GM12878 (cell line): ENCODE measurements around the gene EEF2KMT. TPM values are rescaled to one million over a fixed set of nuclear protein-coding genes. Genes with fewer than 3 reads are reported as not detected.
"Not testable (repeated sequence)": the region's sequence is repeated elsewhere in the genome, so short reads cannot be mapped to it uniquely, and the experiment has no call there.

Source experiments
- ATAC-seq: fragments of 200-7000 bp; cut with Tn5 transposase; 3 replicates; pipeline ENCODE4 v1.9.1; 2020; ENCODE audit warnings: mild to moderate bottlenecking, moderate library complexity
- BruUV-seq: library from RNA; stranded (reverse); fragments of 400-500 nt; replicated peaks from 2 replicates; lab custom pipeline; 2021; lab: Mats Ljungman, UMichigan
- CTCF ChIA-PET: fragments of 300-600 bp; sonication (Branson Sonifier 250); formaldehyde crosslinking; extraction: SDS; loops from one replicate; lab custom pipeline; 2021; ENCODE audit warnings: inconsistent platforms; lab: Yijun Ruan, JAX
- POLR2A ChIA-PET: fragments of 350-600 bp; formaldehyde crosslinking; extraction: SDS; loops from one replicate; lab custom pipeline; 2021; ENCODE audit warnings: inconsistent platforms; lab: Charles Lee
- RAD21 ChIA-PET: fragments of 300-600 bp; sonication (Branson Sonifier 250); formaldehyde crosslinking; loops from one replicate; lab custom pipeline; 2023; ENCODE audit warnings: antibody characterized with exemption; ENCODE audit not compliant: unreplicated experiment; lab: Charles Lee
- SMC1A ChIA-PET: fragments of 300-600 bp; sonication (Branson Sonifier 250); formaldehyde crosslinking; loops from one replicate; lab custom pipeline; 2023; ENCODE audit not compliant: unreplicated experiment, uncharacterized antibody; lab: Charles Lee
- DNase-seq: peaks from one replicate; pipeline ENCODE4 v3.0.0-alpha.2; 2011; ENCODE audit warnings: low read depth, low spot score
- FAIRE-seq: peaks from 3 replicates; lab custom pipeline; 2011; peaks lifted over from hg19 to GRCh38; lab: Jason Lieb, UNC
- H2AFZ ChIP-seq: 2 replicates; pipeline ENCODE4 v1.6.0; 2011; ENCODE audit warnings: low read depth, low read length, control low read depth; ENCODE audit not compliant: control insufficient read depth
- H3K27ac ChIP-seq: 2 replicates; pipeline ENCODE4 v1.5.1; 2011; ENCODE audit warnings: control low read depth; ENCODE audit not compliant: control insufficient read depth, insufficient read depth
- H3K27me3 ChIP-seq, 2 experiments: replicated peaks in 1 of 2; 2 replicates each; pipeline versions ENCODE4 v1.6.0 to v1.6.1; 2011; ENCODE audit warnings: low read length in 1 of 2; ENCODE audit not compliant: control insufficient read depth in 2 of 2, insufficient read depth in 2 of 2
- H3K36me3 ChIP-seq, 2 experiments: 2 replicates each; pipeline ENCODE4 v1.5.1; 2011; ENCODE audit warnings: low read length in 1 of 2; ENCODE audit not compliant: control insufficient read depth in 2 of 2, insufficient read depth in 2 of 2
- H3K4me1 ChIP-seq: 2 replicates; pipeline ENCODE4 v1.6.1; 2011; ENCODE audit warnings: mild to moderate bottlenecking, low read length, moderate library complexity, mixed read lengths; ENCODE audit not compliant: control insufficient read depth, insufficient read depth
- H3K4me2 ChIP-seq: 2 replicates; pipeline ENCODE4 v1.6.0; 2011; ENCODE audit warnings: control low read depth; ENCODE audit not compliant: control insufficient read depth, insufficient read depth
- H3K4me3 ChIP-seq: fragments of 200-600 bp; sonication (generic); 2 replicates; pipeline ENCODE4 v1.5.1; 2016
- H3K79me2 ChIP-seq: 2 replicates; pipeline ENCODE4 v1.6.0; 2011; ENCODE audit warnings: low read length; ENCODE audit not compliant: control insufficient read depth, insufficient read depth
- H3K9ac ChIP-seq: 2 replicates; pipeline ENCODE4 v1.8.0; 2011; ENCODE audit warnings: low read length, control low read depth, mixed read lengths; ENCODE audit not compliant: control insufficient read depth, insufficient read depth
- H3K9me3 ChIP-seq: replicated peaks from 3 replicates; pipeline ENCODE4 v1.5.1; 2011; ENCODE audit warnings: mild to moderate bottlenecking, low read length; ENCODE audit not compliant: control insufficient read depth, insufficient read depth
- H4K20me1 ChIP-seq: 2 replicates; pipeline ENCODE4 v1.6.0; 2011; ENCODE audit not compliant: control insufficient read depth, insufficient read depth
- EED ChIP-seq: sonication (generic); IDR thresholded peaks from 2 replicates; pipeline ENCODE4 v1.6.1; 2016; ENCODE audit warnings: antibody characterized with exemption, low read depth
- EGR1 ChIP-seq, 2 experiments: IDR thresholded peaks; 1 replicate in 1 of 2; 2 replicates in 1 of 2; pipeline ENCODE4 v1.6.1; 2011 to 2012; ENCODE audit warnings: low read depth in 2 of 2, low read length in 2 of 2, borderline replicate concordance in 1 of 2, mild to moderate bottlenecking in 1 of 2, moderate library complexity in 1 of 2
- HDGF ChIP-seq: fragments of 450-650 bp; IDR thresholded peaks from 2 replicates; pipeline ENCODE4 v1.6.1; 2016; ENCODE audit warnings: antibody characterized with exemption
- IKZF2 ChIP-seq, 2 experiments: fragments of 450-650 bp; IDR thresholded peaks; 2 replicates each; pipeline ENCODE4 v1.6.1; 2017; ENCODE audit warnings: mild to moderate bottlenecking in 2 of 2, moderate library complexity in 2 of 2
- MEF2B ChIP-seq: fragments of 450-650 bp; IDR thresholded peaks from 2 replicates; pipeline ENCODE4 v1.6.1; 2018; ENCODE audit warnings: mild to moderate bottlenecking, moderate library complexity; ENCODE audit not compliant: partially characterized antibody, poor library complexity, severe bottlenecking
- POLR2A ChIP-seq: IDR thresholded peaks from 2 replicates; pipeline ENCODE4 v1.6.1; 2011; ENCODE audit warnings: low read depth, mild to moderate bottlenecking, low read length
- RELA ChIP-seq: fragments of 450-650 bp; IDR thresholded peaks from 2 replicates; pipeline ENCODE4 v1.8.0; 2014; ENCODE audit warnings: borderline replicate concordance; ENCODE audit not compliant: partially characterized antibody
- WGBS: methylation state at CpG from one replicate; pipeline ENCODE4 v1.1.6; 2016; ENCODE audit warnings: low lambda C conversion rate; ENCODE audit not compliant: insufficient replicate concordance, insufficient coverage; ENCODE audit errors: missing lambda C conversion rate; 5-methylcytosine and 5-hydroxymethylcytosine counted together
- in situ Hi-C: fragments of 300-500 bp; cut with MboI; formaldehyde crosslinking; loops from 9 replicates; pipeline ENCODE4 v1.14.3; 2018; ENCODE audit warnings: mixed read lengths
- intact Hi-C: fragments of 100-400 bp; cut with micrococcal nuclease; formaldehyde crosslinking; loops from one replicate; pipeline ENCODE4 v1.14.2; 2022; ENCODE audit not compliant: unreplicated experiment
- polyA plus RNA-seq, 11 experiments: library from polyadenylated mRNA; depleted of rRNA in 4 of 11; unstranded in 6 of 11; stranded (reverse) in 5 of 11; fragments of >200 nt; fragmentation: Nextera tagmentation in 4 of 11; fragmentation: Illumina TruSeq in 1 of 11; extraction: Ambion mirVana in 4 of 11; extraction: Trizol in 1 of 11; gene quantifications; 1 replicate in 1 of 11; 2 replicates in 10 of 11; pipeline versions ENCODE4 v1.2.1 to v1.2.3, GENCODE V29; 2011 to 2016; ENCODE audit warnings: inconsistent platforms in 2 of 11, missing spikeins in 2 of 11, low read depth in 1 of 11
- total RNA-seq, 4 experiments: library from RNA; depleted of rRNA in 3 of 4; stranded (reverse); fragments of >200 nt in 3 of 4; fragmentation: Illumina TruSeq in 1 of 4; extraction: Trizol in 1 of 4; gene quantifications; 2 replicates each; pipeline versions ENCODE4 v1.2.1 to v1.2.3, GENCODE V29; 2013 to 2021
- TF ChIP-seq, protein P1 (sequence below), 3 experiments: IDR thresholded peaks in 2 of 3; conservative IDR thresholded peaks in 1 of 3; 2 replicates each; pipeline ENCODE4 v1.5.1; 2011; ENCODE audit warnings: low read depth in 3 of 3, low read length in 3 of 3, mild to moderate bottlenecking in 3 of 3, control low read depth in 2 of 3, moderate library complexity in 2 of 3, inconsistent platforms in 1 of 3, mixed read lengths in 1 of 3; ENCODE audit not compliant: control insufficient read depth in 2 of 3, insufficient read depth in 1 of 3; ENCODE audit errors: extremely low read depth in 1 of 3
- TF ChIP-seq, protein P2 (sequence below): fragments of 450-650 bp; conservative IDR thresholded peaks from 2 replicates; pipeline ENCODE4 v1.6.1; 2017; ENCODE audit warnings: mild to moderate bottlenecking, moderate library complexity

Gene EEF2KMT
- total and polyA plus RNA-seq, 10 of the 15 experiments (the other 5 are each of a cell fraction or from before 2014, with no cell fraction given): 3.8 to 28.1 (median 14.3) TPM

DNA sequence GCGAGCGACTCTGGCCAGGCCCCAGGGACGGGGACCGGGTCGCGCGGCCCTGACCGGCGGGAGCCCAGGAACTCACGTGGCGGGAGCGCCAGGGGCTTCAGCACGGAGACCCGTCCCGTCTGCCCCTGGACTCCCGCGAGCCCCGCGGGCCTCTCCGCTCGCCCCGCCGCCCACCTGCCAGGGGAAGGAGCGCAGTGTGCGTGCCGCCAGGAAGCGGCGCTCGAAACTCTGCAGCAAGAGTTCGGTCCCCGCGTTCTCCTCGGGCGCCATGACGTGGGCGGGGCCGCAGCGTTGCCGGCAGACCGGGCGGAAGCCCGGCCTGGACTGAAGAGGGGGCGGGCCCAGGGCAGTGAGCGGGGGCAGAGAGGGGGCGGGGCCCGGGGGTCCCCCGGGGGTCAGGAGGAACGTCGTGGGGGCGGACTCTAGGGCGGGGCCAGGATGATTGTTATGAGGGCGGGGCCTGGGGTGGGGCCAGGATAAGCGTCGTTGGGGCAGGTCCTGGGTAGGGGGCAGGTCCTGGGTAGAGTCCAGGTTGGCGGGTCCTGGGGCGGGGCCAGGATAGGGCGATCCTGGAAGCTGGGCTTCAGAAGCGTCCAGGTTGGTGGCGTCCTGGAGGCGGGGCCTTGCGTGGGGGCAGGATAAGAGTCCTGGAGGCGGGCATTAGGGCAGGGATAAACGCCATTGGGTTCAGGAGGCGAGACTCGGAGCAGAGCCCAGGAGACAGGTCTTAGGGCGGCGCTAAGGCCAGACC, at the start of gene EEF2KMT (continued):
- peak; percentile 44 for TF ChIP-seq RELA
- peak; percentile 61; the same call in 1 of the 2 replicates for TF ChIP-seq POLR2A
- peak; percentile 95; the same call in 1 of the 2 replicates for TF ChIP-seq HDGF
- peak in 1 of 2 experiments; percentile 52; a peak in 2 of 4 replicates for TF ChIP-seq IKZF2 (IDR thresholded peaks at IDR 0.05)
- TF ChIP-seq, protein P1, sequence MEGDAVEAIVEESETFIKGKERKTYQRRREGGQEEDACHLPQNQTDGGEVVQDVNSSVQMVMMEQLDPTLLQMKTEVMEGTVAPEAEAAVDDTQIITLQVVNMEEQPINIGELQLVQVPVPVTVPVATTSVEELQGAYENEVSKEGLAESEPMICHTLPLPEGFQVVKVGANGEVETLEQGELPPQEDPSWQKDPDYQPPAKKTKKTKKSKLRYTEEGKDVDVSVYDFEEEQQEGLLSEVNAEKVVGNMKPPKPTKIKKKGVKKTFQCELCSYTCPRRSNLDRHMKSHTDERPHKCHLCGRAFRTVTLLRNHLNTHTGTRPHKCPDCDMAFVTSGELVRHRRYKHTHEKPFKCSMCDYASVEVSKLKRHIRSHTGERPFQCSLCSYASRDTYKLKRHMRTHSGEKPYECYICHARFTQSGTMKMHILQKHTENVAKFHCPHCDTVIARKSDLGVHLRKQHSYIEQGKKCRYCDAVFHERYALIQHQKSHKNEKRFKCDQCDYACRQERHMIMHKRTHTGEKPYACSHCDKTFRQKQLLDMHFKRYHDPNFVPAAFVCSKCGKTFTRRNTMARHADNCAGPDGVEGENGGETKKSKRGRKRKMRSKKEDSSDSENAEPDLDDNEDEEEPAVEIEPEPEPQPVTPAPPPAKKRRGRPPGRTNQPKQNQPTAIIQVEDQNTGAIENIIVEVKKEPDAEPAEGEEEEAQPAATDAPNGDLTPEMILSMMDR (IDR thresholded peaks at IDR 0.05 in 2 of 3, conservative IDR thresholded peaks at IDR 0.05 in 1 of 3; ENCODE audit: control insufficient read depth in 2 of 3, extremely low read depth in 1 of 3, insufficient read depth in 1 of 3, low read depth in 3 of 3, low read length in 3 of 3): 0 out of 6 replicates have a peak, but pooled peaks of 1 of the 3 experiments have one; percentile 7
- peak in 1 of 2 experiments; percentile 85; a peak in 2 of 3 replicates for TF ChIP-seq EGR1 (IDR thresholded peaks at IDR 0.05; ENCODE audit: borderline replicate concordance in 1 of 2, low read depth in 2 of 2, low read length in 2 of 2)
- TF ChIP-seq, protein P2, sequence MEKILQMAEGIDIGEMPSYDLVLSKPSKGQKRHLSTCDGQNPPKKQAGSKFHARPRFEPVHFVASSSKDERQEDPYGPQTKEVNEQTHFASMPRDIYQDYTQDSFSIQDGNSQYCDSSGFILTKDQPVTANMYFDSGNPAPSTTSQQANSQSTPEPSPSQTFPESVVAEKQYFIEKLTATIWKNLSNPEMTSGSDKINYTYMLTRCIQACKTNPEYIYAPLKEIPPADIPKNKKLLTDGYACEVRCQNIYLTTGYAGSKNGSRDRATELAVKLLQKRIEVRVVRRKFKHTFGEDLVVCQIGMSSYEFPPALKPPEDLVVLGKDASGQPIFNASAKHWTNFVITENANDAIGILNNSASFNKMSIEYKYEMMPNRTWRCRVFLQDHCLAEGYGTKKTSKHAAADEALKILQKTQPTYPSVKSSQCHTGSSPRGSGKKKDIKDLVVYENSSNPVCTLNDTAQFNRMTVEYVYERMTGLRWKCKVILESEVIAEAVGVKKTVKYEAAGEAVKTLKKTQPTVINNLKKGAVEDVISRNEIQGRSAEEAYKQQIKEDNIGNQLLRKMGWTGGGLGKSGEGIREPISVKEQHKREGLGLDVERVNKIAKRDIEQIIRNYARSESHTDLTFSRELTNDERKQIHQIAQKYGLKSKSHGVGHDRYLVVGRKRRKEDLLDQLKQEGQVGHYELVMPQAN: peak; percentile 80
- 0 out of 2 replicates have a peak, but pooled peaks have one; percentile 22 for TF ChIP-seq EED
- peak; percentile 67 for TF ChIP-seq MEF2B

DNA sequence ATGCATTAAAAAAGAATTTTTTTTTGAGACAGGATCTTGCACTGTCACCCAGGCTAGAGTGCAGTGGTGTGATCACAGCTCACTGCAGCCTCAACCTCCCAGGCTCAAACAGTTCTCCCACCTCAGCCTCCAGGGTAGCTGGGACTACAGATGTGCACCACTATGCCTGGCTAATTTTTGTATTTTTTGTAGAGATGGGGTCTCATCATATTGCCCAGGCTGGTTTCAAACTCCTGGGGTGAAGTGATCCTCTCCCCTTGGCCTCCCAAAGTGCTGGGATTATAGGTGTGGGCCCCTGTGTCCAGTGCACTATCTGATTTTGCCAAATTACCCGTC, 47.0 kb upstream of the EEF2KMT start:
- RAD21 ChIA-PET, CTCF ChIA-PET: not testable (repeated sequence)

More for the DNA sequence above, 47.0 kb upstream of the EEF2KMT start:
- FAIRE-seq, in situ Hi-C loops, H3K4me2 ChIP-seq, H3K9me3 ChIP-seq, POLR2A ChIA-PET, H3K27ac ChIP-seq, intact Hi-C loops, ATAC-seq, SMC1A ChIA-PET, H3K36me3 ChIP-seq, H3K9ac ChIP-seq, H3K4me1 ChIP-seq, H3K79me2 ChIP-seq, H4K20me1 ChIP-seq, H2AFZ ChIP-seq, H3K27me3 ChIP-seq, BruUV-seq, DNase-seq, H3K4me3 ChIP-seq: not testable (repeated sequence)
- WGBS: 0% methylated on average over 1 of the region's 1 CpG
